GM23338 (cell line): Measurements from ENCODE around the gene IRGC.

Experiments
- CREB1 ChIP-seq: fragments of 250-450 bp; sonication (Bioruptor Pico); IDR thresholded peaks from 2 replicates; pipeline ENCODE4 v1.5.0; 2020; ENCODE audit warnings: low read depth, mild to moderate bottlenecking, moderate library complexity
- CTCF ChIP-seq, 2 experiments: fragments of 200-600 bp in 1 of 2; sonication (generic) in 1 of 2; conservative IDR thresholded peaks; 2 replicates each; pipeline versions ENCODE4 v1.5.1 to v1.6.1; 2016 to 2017; ENCODE audit warnings: antibody characterized with exemption in 2 of 2, low read depth in 2 of 2, mild to moderate bottlenecking in 2 of 2, moderate library complexity in 1 of 2
- ETS1 ChIP-seq: IDR thresholded peaks from 2 replicates; pipeline ENCODE4 v1.6.1; 2016; ENCODE audit warnings: antibody characterized with exemption
- EZH2 ChIP-seq: fragments of 200-600 bp; sonication (generic); IDR thresholded peaks from one replicate; pipeline ENCODE4 v1.8.0; 2017; ENCODE audit warnings: antibody characterized with exemption, mild to moderate bottlenecking, low read depth; ENCODE audit not compliant: unreplicated experiment
- EZH2phosphoT487 ChIP-seq: fragments of 200-600 bp; sonication (generic); IDR thresholded peaks from one replicate; pipeline ENCODE4 v1.8.1; 2018; ENCODE audit warnings: antibody characterized with exemption; ENCODE audit not compliant: unreplicated experiment
- JUNB ChIP-seq: IDR thresholded peaks from one replicate; pipeline ENCODE4 v1.6.1; 2016; ENCODE audit warnings: antibody characterized with exemption; ENCODE audit not compliant: unreplicated experiment

- TF ChIP-seq CTCF (conservative IDR thresholded peaks at IDR 0.05; ENCODE audit: low read depth in 2 of 2) (no peak), EZH2 (no peak), JUNB (no peak), EZH2phosphoT487 (no peak), CREB1 (CRISPR knock-in tag) (no peak), ETS1 (no peak)
These were observed 51.9 kb downstream of the IRGC start for GRCh38 chr19:43767818-43768217.
